Peyer's patch (tissue), 4 donors: Measurements from ENCODE around the gene CCDC57. TPM values are rescaled to one million over a fixed set of nuclear protein-coding genes. Genes with fewer than 3 reads are reported as not detected.

Source experiments
- DNase-seq, 3 donors: peaks; one replicate each; pipeline ENCODE4 v3.0.0-alpha.2; 2017 to 2019
- H3K27ac ChIP-seq, 4 donors: fragments of 200-600 bp; sonication (generic); one replicate each; pipeline ENCODE4 v1.5.1; 2016 to 2019
- H3K27me3 ChIP-seq, 2 donors: fragments of 200-600 bp; sonication (generic); one replicate each; pipeline ENCODE4 v1.5.1; 2019
- H3K36me3 ChIP-seq, 3 donors: fragments of 200-600 bp; sonication (generic); one replicate each; pipeline ENCODE4 v1.5.1; 2016 to 2019
- H3K4me1 ChIP-seq, 4 donors: fragments of 200-600 bp; sonication (generic); one replicate each; pipeline ENCODE4 v1.5.1; 2016 to 2019
- H3K4me3 ChIP-seq, 4 donors: fragments of 200-600 bp; sonication (generic); 1 replicate in 3 of 4; 2 replicates in 1 of 4; pipeline ENCODE4 v1.5.1; 2016 to 2019; ENCODE audit warnings: mild to moderate bottlenecking in 1 of 4
- H3K9me3 ChIP-seq, 4 donors: fragments of 200-600 bp; sonication (generic); one replicate each; pipeline ENCODE4 v1.5.1; 2016 to 2019; ENCODE audit warnings: mild to moderate bottlenecking in 1 of 4
- POLR2A ChIP-seq, 2 donors: fragments of 450-650 bp; IDR thresholded peaks; one replicate each; pipeline ENCODE4 v1.5.1; 2017; ENCODE audit warnings: antibody characterized with exemption in 2 of 2, mild to moderate bottlenecking in 2 of 2, moderate library complexity in 2 of 2
- total RNA-seq, 4 donors: library from RNA; depleted of rRNA; stranded (reverse); fragments of >200 nt; gene quantifications; one replicate each; pipeline ENCODE4 v1.1.0, GENCODE V29; 2016
- TF ChIP-seq, protein P1 (sequence below), 6 experiments: fragments of 450-650 bp in 4 of 6; fragments of 200-600 bp in 2 of 6; sonication (generic) in 1 of 6; IDR thresholded peaks; one replicate each; pipeline ENCODE4 v1.5.1; 2017 to 2019; ENCODE audit warnings: antibody characterized with exemption in 6 of 6, mild to moderate bottlenecking in 3 of 6, moderate library complexity in 1 of 6

CCDC57 gene
- total RNA-seq, 4 donors from 2014 or later = 28.2 to 144 (median 79.8) TPM

DNA sequence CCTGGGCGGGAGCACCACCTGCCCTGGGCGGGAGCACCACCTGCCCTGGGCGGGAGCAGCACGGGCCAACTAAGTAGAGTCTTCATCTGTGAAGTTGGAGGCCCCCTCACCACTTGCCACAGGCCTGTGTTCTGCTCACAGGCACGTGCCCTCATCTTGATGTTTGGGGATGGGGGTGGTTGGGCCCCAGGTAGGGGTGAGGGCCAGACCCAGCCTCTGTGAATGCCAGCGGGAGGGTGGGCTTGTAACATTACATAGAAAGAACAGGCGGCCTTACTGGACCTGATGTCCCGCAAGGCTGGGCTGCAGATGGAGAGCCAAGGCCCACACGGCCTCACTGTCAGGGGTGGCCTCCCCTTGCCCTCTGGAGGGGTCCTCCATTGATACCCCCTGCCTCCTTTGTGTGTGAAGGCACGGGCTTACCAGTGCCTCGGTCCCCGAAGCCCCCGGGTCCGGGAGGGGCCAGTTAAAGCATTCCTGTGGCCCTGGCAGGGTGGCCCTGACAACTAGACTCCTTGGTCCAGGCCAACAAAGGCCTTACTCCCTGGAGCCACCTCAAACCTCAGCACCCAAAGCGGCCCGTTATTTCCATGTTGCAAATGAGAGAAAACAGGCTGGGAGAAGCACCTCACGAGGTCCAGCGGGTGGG, 15.1 kb upstream of the CCDC57 start:
- Histone ChIP-seq H3K27ac (peak overlapping the region; percentile 95 to 99 (median 96)), H3K4me1 (peaks cover 0 to 40% (median 24%) of the 10 kb centered on the region in 4 donors), H3K36me3 (no peaks in the 10 kb centered on the region), H3K4me3 (peak overlapping the region; percentile 73 to 89 (median 76)), H3K27me3 (no peaks in the 10 kb centered on the region), H3K9me3 (no peaks in the 10 kb centered on the region)
- peak in 1 of 3 donors; percentile 44 for DNase-seq
- TF ChIP-seq, protein P1, sequence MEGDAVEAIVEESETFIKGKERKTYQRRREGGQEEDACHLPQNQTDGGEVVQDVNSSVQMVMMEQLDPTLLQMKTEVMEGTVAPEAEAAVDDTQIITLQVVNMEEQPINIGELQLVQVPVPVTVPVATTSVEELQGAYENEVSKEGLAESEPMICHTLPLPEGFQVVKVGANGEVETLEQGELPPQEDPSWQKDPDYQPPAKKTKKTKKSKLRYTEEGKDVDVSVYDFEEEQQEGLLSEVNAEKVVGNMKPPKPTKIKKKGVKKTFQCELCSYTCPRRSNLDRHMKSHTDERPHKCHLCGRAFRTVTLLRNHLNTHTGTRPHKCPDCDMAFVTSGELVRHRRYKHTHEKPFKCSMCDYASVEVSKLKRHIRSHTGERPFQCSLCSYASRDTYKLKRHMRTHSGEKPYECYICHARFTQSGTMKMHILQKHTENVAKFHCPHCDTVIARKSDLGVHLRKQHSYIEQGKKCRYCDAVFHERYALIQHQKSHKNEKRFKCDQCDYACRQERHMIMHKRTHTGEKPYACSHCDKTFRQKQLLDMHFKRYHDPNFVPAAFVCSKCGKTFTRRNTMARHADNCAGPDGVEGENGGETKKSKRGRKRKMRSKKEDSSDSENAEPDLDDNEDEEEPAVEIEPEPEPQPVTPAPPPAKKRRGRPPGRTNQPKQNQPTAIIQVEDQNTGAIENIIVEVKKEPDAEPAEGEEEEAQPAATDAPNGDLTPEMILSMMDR (IDR thresholded peaks at IDR 0.05) = no peak
- no peak for TF ChIP-seq POLR2A (IDR thresholded peaks at IDR 0.05)

DNA sequence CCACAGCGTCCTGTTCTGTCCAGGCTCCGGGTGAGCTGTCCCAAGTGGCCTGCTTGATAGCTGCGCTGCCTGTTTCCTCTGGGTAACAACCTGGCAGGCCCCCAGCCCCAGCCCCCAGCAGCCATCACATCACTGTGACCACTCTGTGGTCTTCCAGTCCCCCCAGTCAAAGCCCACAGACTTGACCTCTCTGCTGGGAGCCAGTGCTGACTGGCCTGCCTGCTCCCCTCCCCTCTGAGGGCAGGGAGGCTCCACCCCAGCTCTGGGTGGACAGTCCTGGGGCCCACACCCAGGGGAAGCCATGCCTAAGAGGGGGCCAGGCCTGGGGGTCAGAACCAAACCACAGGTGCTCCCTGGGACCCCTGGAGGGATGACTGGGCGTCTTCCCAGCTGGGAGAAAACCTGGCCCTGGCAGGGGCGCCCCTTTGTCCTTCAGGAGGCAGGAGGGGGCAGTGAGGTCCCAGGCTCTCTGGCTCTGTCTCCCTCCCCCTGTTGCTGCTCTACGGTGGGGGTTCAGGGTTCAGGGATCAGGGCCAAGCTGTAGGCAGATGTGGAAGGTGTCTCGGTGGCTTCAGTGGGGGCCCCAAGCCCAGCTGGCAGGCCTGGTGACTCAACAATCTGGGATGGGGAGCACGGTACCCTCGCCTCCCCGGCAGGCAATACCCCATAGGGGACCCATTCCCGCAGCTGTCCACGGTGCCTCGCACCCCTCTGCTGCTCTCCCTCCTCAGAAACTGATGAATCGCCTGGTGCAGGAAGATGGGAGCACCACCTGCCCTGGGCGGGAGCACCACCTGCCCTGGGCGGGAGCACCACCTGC, 14.4 kb upstream of the CCDC57 start:
- Histone ChIP-seq H3K4me3 (no peak overlapping the region), H3K4me1 (peaks cover 0 to 33% (median 22%) of the 10 kb centered on the region in 4 donors), H3K36me3 (no peaks in the 10 kb centered on the region), H3K9me3 (no peaks in the 10 kb centered on the region), H3K27ac (peak overlapping the region in 1 of 4 donors; percentile 10), H3K27me3 (no peaks in the 10 kb centered on the region)
- peak in 1 of 3 donors; percentile 47 for DNase-seq
- TF ChIP-seq, protein P1 (IDR thresholded peaks at IDR 0.05) = no peak
- no peak for TF ChIP-seq POLR2A (IDR thresholded peaks at IDR 0.05)

DNA sequence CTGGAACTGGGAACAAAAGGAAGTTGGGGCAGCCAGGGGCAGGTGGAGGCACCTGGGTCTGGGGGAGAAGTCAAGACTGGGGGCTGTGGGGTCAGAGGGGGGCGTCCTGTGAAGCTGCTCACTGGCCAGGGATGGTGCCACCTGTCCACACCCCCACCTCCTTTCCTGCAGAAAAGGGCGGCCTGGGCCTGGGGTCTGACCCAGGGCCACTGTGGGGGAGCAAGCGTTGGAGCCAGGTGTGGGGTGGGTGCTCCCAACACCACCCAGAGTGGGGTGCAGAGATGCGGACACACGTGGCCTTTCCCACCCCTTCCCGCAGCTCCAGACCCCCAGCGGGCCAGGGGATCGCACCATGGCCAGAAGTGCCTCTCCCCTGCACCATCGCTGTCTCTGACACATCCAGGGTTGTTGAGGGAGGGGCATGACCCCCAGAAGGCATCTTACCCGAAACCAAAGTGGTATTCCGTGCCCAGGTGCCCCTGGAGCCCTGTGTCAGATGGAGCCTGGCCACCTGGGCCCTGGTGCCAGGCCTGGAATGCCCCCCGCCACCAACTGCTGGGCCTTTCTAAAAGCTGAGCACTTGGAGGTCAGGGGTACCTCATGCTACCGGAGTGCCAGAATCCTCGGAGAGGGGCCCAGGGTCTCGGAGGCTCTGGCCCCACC, 13.6 kb upstream of the CCDC57 start:
- peak in 1 of 3 donors; percentile 44 for DNase-seq
- H3K9me3 ChIP-seq = no peaks in the 10 kb centered on the region

DNA sequence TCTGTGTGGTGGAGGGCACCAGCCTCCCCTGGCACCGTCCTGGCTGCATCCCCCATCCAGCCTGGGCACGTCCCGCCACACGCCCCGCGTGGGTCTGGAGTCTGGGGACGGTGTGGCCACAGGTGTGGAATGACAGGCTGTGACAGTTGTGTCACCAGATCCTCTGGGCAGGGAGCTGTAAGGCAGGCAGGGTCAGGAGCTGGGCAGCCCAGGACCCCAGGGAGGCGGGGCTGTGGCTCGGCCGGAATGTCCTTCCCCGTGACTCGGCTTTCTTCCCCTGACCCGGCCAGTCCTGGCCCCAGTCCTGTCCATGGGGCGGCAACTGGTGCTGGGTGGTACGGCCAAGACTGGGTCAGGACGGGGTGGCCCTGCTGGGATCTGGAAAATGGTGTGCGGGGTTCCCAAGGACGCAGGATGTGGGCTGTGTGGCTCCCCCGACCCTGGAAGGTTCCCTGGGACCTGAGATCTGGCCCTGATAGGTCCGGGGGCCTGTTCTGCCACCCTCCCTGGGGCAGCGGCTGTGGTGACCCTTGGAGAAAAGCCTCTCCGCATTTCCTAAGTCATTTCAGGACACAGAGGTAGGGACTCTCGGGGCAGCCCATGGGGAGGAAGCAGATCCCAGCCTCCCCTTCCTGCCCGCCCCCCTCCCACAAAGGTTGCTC, 12.9 kb upstream of the CCDC57 start:
- Histone ChIP-seq H3K4me3 (no peak overlapping the region), H3K4me1 (peaks cover 0 to 21% (median 15%) of the 10 kb centered on the region in 4 donors), H3K36me3 (no peaks in the 10 kb centered on the region), H3K9me3 (no peaks in the 10 kb centered on the region), H3K27ac (no peak overlapping the region), H3K27me3 (no peaks in the 10 kb centered on the region)
- no peak for DNase-seq
- no peak for TF ChIP-seq POLR2A (IDR thresholded peaks at IDR 0.05)
- TF ChIP-seq, protein P1 (IDR thresholded peaks at IDR 0.05) = no peak

More for the DNA sequence above, 13.6 kb upstream of the CCDC57 start:
- Histone ChIP-seq H3K36me3 (no peaks in the 10 kb centered on the region), H3K27me3 (no peaks in the 10 kb centered on the region), H3K4me1 (peaks cover 0 to 25% (median 18%) of the 10 kb centered on the region in 4 donors), H3K4me3 (no peak overlapping the region), H3K27ac (no peak overlapping the region)
- TF ChIP-seq POLR2A (IDR thresholded peaks at IDR 0.05) = no peak
- TF ChIP-seq, protein P1 (IDR thresholded peaks at IDR 0.05) = no peak

DNA sequence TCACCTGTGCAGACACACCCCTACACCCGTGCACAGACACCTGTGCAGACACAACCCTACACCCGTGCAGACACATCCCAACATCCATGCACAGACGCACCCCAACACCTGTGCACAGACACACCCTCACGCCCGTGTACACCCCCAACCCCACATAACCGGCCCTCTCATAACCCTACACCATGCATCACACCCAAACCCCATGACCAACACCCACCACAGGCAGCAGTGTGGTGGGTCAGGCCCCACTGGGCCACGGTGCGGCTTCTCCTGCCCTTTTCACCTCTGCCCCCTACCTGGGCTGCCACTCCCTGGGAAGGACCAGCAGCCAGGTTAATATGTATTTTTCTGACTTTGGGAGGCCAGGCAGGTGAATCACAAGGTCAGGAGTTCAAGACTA, 12.0 kb upstream of the CCDC57 start:
- TF ChIP-seq, protein P1 (IDR thresholded peaks at IDR 0.05) = no peak
- TF ChIP-seq POLR2A (IDR thresholded peaks at IDR 0.05) = no peak
- no peak overlapping the region for H3K27ac ChIP-seq
- H3K4me3 ChIP-seq = no peak overlapping the region
- DNase-seq = no peak
- no peaks in the 10 kb centered on the region for H3K9me3 ChIP-seq
- H3K4me1 ChIP-seq = peaks cover 0 to 12% (median 7%) of the 10 kb centered on the region in 4 donors
- H3K36me3 ChIP-seq = no peaks in the 10 kb centered on the region
- no peaks in the 10 kb centered on the region for H3K27me3 ChIP-seq
